ENCODE results near the gene RERE.

RERE gene

DNA sequence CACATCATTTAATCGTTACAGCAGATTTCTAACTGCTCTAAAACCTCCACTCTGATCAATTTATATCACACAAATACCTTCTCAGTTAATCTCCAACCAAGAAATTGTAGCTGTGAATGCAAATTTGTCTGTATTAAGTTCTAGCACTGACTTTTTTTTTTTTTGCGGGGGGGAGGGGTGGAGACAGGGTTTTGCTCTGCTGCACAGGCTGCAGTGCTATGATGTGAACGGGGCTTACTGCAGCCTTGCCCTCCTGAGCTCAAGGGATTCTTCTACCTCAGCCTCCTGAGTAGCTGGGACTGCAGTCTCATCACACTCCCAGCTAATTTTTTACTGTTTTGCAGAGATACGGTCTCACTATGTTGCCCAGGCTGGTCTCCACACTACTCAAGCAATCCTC is 163.6 kb downstream of the RERE start:
- Histone ChIP-seq H3K36me3 (ENCODE audit: control insufficient read depth in 5 of 5, insufficient read depth in 5 of 5, low read length in 5 of 5) (peaks cover 0 to 5% (median 3%) of the 10 kb centered on the region in 5 donors), H3K27me3 (ENCODE audit: control insufficient read depth in 5 of 5, insufficient read depth in 4 of 5, low read length in 5 of 5) (no peaks in the 10 kb centered on the region), H3K9me3 (ENCODE audit: control insufficient read depth in 5 of 5, low read length in 5 of 5) (no peaks in the 10 kb centered on the region), H3K27ac (ENCODE audit: low read depth, low read length) (no peak overlapping the region), H3K4me1 (ENCODE audit: control insufficient read depth in 5 of 5, insufficient read depth in 5 of 5, low read length in 5 of 5) (peaks cover 0 to 22% (median 8%) of the 10 kb centered on the region in 5 donors), H3K9ac (ENCODE audit: low read length in 5 of 5) (no peak overlapping the region), H3K4me3 (ENCODE audit: low read depth in 1 of 5, low read length in 5 of 5) (no peak overlapping the region)

DNA sequence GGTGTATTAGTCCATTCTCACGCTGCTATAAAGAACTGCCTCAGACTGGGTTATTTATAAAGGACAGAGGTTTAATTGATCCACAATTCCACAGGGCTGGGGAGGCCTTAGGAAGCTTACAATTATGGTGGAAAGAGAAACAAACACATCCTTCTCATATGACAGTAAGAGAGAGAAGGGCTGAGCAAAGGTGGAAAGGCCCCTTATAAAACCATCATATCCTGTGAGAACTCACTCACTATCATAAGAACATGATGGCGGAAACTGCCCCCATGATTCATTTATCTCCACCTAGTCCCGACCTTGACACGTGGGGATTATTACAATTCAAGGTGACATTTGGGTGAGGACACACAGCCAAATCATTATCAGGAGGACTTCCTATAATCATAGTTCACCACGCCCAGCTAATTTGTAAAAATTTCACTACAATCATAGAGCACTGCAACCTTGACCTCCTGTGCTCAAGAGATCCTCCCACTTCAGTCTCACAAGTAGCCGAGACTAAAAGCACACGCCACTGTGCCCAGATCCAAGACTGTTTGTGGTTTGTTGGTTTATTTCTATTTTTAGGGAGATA is 164.9 kb downstream of the RERE start:
- no peaks in the 10 kb centered on the region for H3K9me3 ChIP-seq (ENCODE audit: control insufficient read depth in 5 of 5, low read length in 5 of 5)
- no peak overlapping the region for H3K4me3 ChIP-seq (ENCODE audit: low read depth in 1 of 5, low read length in 5 of 5)
- H3K36me3 ChIP-seq (ENCODE audit: control insufficient read depth in 5 of 5, insufficient read depth in 5 of 5, low read length in 5 of 5): peaks cover 0 to 5% (median 3%) of the 10 kb centered on the region in 5 donors
- peak overlapping the region; percentile 62 for H3K27ac ChIP-seq (ENCODE audit: low read depth, low read length)
- no peak overlapping the region for H3K9ac ChIP-seq (ENCODE audit: low read length in 5 of 5)
- peaks cover 0 to 34% (median 8%) of the 10 kb centered on the region in 5 donors for H3K4me1 ChIP-seq (ENCODE audit: control insufficient read depth in 5 of 5, insufficient read depth in 5 of 5, low read length in 5 of 5)
- H3K27me3 ChIP-seq (ENCODE audit: control insufficient read depth in 5 of 5, insufficient read depth in 4 of 5, low read length in 5 of 5): no peaks in the 10 kb centered on the region

DNA sequence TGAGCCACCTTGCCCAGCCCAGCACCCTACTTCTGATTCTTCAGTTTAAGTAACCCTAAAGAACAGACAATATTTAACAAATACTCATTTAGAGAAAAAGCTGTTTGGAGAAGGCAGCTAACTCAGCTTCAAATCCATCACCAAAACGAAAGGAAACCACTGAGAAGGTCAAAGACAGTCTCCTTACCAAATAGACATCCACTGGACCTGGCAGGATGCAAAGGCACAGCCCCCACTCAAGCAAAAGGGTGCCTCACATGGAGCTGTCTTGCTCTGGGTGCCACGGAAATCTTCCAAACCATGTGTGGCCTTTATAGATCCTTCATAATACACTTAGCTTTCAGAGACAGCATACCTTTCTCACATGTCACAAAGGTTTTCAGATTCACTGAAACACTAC is 165.5 kb downstream of the RERE start:
- Histone ChIP-seq H3K4me1 (ENCODE audit: control insufficient read depth in 5 of 5, insufficient read depth in 5 of 5, low read length in 5 of 5) (peaks cover 0 to 40% (median 8%) of the 10 kb centered on the region in 5 donors), H3K9ac (ENCODE audit: low read length in 5 of 5) (no peak overlapping the region), H3K27me3 (ENCODE audit: control insufficient read depth in 5 of 5, insufficient read depth in 4 of 5, low read length in 5 of 5) (no peaks in the 10 kb centered on the region), H3K27ac (ENCODE audit: low read depth, low read length) (peak overlapping the region; percentile 62), H3K4me3 (ENCODE audit: low read depth in 1 of 5, low read length in 5 of 5) (no peak overlapping the region), H3K9me3 (ENCODE audit: control insufficient read depth in 5 of 5, low read length in 5 of 5) (no peaks in the 10 kb centered on the region), H3K36me3 (ENCODE audit: control insufficient read depth in 5 of 5, insufficient read depth in 5 of 5, low read length in 5 of 5) (peaks cover 0 to 5% (median 3%) of the 10 kb centered on the region in 5 donors)

DNA sequence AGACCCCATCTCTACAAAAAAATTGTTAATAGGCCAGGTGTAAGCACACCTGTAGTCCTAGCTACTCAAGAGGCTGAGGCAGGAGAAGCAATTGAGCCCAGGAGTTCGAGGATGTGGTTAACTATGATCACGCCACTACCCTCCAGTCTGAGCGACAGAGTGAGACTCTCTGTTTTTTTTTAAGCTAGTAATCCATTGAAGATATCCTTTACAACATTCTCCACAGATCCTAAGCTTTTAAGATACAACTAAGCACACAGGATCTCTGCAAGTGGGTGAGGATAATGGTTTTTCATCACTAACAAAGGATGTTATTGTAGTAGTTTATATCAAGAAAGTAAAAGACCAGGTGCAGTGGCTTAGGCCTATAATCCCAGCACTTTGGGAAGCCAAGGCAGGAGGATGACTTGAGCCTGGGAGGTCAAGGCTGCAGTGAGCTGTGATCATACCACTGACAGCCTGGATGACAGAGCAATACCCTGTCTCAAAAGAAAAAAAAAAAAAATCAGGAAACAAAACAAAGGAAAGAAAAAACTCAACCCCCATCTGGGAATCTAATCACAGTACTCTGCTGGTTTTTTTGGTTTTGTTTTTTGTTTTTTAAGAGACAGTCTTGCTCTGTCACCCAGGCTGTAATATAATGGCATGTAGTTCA is 166.1 kb downstream of the RERE start:
- peak overlapping the region; percentile 62 for H3K27ac ChIP-seq (ENCODE audit: low read depth, low read length)
- H3K9ac ChIP-seq (ENCODE audit: low read length in 5 of 5): no peak overlapping the region
- H3K4me1 ChIP-seq (ENCODE audit: control insufficient read depth in 5 of 5, insufficient read depth in 5 of 5, low read length in 5 of 5): peaks cover 0 to 44% (median 8%) of the 10 kb centered on the region in 5 donors

DNA sequence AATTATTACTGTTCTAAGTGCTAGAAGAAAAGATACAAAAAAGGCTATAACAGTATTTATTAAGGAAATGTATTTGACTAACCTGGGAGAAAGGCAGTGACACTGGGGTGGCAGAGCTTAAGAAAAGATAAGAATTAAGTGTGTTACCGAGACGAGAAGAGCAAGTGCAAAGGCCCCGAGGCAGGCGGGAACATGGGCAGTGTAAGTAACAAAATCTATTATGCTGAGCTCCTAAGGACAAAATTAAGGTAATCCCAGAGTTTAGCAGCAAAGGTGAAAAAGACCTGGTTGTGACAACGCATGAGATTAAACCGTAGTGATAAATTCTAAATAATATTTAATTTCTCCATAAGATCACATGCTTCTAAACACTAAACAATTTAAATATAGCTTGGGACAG is 167.6 kb downstream of the RERE start:
- Histone ChIP-seq H3K27me3 (ENCODE audit: control insufficient read depth in 5 of 5, insufficient read depth in 4 of 5, low read length in 5 of 5) (no peaks in the 10 kb centered on the region), H3K9ac (ENCODE audit: low read length in 5 of 5) (no peak overlapping the region), H3K27ac (ENCODE audit: low read depth, low read length) (peak overlapping the region; percentile 45), H3K9me3 (ENCODE audit: control insufficient read depth in 5 of 5, low read length in 5 of 5) (no peaks in the 10 kb centered on the region), H3K4me3 (ENCODE audit: low read depth in 1 of 5, low read length in 5 of 5) (no peak overlapping the region), H3K36me3 (ENCODE audit: control insufficient read depth in 5 of 5, insufficient read depth in 5 of 5, low read length in 5 of 5) (no peaks in the 10 kb centered on the region), H3K4me1 (ENCODE audit: control insufficient read depth in 5 of 5, insufficient read depth in 5 of 5, low read length in 5 of 5) (peaks cover 0 to 44% (median 8%) of the 10 kb centered on the region in 5 donors)

More for the DNA sequence above, 166.1 kb downstream of the RERE start:
- H3K4me3 ChIP-seq (ENCODE audit: low read depth in 1 of 5, low read length in 5 of 5): no peak overlapping the region
- H3K27me3 ChIP-seq (ENCODE audit: control insufficient read depth in 5 of 5, insufficient read depth in 4 of 5, low read length in 5 of 5): no peaks in the 10 kb centered on the region
- H3K36me3 ChIP-seq (ENCODE audit: control insufficient read depth in 5 of 5, insufficient read depth in 5 of 5, low read length in 5 of 5): peaks cover 0 to 5% (median 3%) of the 10 kb centered on the region in 5 donors
- H3K9me3 ChIP-seq (ENCODE audit: control insufficient read depth in 5 of 5, low read length in 5 of 5): no peaks in the 10 kb centered on the region

DNA sequence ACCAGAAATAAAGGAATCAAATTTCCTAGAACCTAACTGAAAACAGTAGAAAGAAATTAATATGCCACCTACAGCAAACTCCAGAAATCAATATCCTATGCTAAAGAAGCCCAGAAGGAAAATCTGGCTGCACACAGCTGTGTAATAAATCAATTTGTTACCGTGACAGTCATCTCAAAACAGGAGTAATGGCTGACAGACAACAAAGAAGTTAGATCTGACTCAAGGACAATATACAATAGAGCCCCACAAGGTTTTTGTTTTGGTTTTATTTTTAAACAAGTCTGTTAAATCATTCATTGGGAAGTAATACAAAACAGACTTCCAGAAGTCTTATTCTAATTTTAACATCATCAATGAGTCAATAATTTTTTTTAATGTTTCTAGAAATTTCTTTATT is 168.4 kb downstream of the RERE start:
- H3K9me3 ChIP-seq (ENCODE audit: control insufficient read depth in 5 of 5, low read length in 5 of 5): no peaks in the 10 kb centered on the region
- H3K4me3 ChIP-seq (ENCODE audit: low read depth in 1 of 5, low read length in 5 of 5): no peak overlapping the region
- no peaks in the 10 kb centered on the region for H3K36me3 ChIP-seq (ENCODE audit: control insufficient read depth in 5 of 5, insufficient read depth in 5 of 5, low read length in 5 of 5)
- H3K9ac ChIP-seq (ENCODE audit: low read length in 5 of 5): no peak overlapping the region
- peaks cover 0 to 44% (median 8%) of the 10 kb centered on the region in 5 donors for H3K4me1 ChIP-seq (ENCODE audit: control insufficient read depth in 5 of 5, insufficient read depth in 5 of 5, low read length in 5 of 5)
- H3K27me3 ChIP-seq (ENCODE audit: control insufficient read depth in 5 of 5, insufficient read depth in 4 of 5, low read length in 5 of 5): no peaks in the 10 kb centered on the region
- peak overlapping the region; percentile 45 for H3K27ac ChIP-seq (ENCODE audit: low read depth, low read length)

DNA sequence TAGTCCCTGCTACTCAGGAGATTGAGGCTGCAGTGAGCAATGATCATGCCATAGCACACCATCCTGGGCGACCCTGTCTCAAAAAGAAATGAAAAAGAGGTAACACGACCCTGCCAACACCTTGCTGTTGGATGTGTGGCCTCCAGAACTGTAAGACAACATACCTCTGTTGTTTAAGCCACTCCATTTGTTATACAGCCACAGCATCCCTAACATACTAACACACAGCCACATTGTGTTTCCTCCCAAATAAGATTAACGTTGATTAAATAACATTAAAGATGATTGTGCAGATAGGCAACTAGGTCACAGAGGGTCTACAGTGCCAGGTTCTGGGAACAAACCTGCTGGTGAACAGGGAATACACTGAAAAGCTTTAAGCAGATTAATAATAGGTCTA is 170.4 kb downstream of the RERE start:
- H3K9me3 ChIP-seq (ENCODE audit: control insufficient read depth in 5 of 5, low read length in 5 of 5): no peaks in the 10 kb centered on the region
- no peak overlapping the region for H3K27ac ChIP-seq (ENCODE audit: low read depth, low read length)
- no peaks in the 10 kb centered on the region for H3K36me3 ChIP-seq (ENCODE audit: control insufficient read depth in 5 of 5, insufficient read depth in 5 of 5, low read length in 5 of 5)
- no peak overlapping the region for H3K9ac ChIP-seq (ENCODE audit: low read length in 5 of 5)
- no peaks in the 10 kb centered on the region for H3K27me3 ChIP-seq (ENCODE audit: control insufficient read depth in 5 of 5, insufficient read depth in 4 of 5, low read length in 5 of 5)
- peaks cover 0 to 40% (median 11%) of the 10 kb centered on the region in 5 donors for H3K4me1 ChIP-seq (ENCODE audit: control insufficient read depth in 5 of 5, insufficient read depth in 5 of 5, low read length in 5 of 5)
- H3K4me3 ChIP-seq (ENCODE audit: low read depth in 1 of 5, low read length in 5 of 5): no peak overlapping the region

DNA sequence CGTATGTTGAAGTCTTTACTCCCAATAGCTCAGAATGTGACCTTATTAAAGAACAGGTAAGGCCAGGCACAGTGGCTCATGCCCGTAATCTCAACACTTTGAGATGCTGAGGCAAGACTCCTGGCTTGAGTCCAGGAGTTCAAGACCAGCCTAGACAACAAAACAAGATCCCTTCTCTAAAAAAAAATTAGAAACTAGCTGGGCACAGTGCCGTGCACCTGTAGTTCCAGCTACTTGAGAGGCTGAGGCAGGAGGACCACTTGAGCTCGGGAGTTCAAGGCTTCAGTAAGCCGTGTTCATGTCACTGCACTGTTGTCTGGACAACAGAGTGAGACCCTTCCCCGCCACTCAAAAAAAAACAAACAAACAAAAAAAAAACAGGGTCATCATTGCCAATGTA is 171.3 kb downstream of the RERE start:
- Histone ChIP-seq H3K4me1 (ENCODE audit: control insufficient read depth in 5 of 5, insufficient read depth in 5 of 5, low read length in 5 of 5) (peaks cover 0 to 36% (median 14%) of the 10 kb centered on the region in 5 donors), H3K27ac (ENCODE audit: low read depth, low read length) (no peak overlapping the region), H3K27me3 (ENCODE audit: control insufficient read depth in 5 of 5, insufficient read depth in 4 of 5, low read length in 5 of 5) (no peaks in the 10 kb centered on the region), H3K9ac (ENCODE audit: low read length in 5 of 5) (no peak overlapping the region), H3K36me3 (ENCODE audit: control insufficient read depth in 5 of 5, insufficient read depth in 5 of 5, low read length in 5 of 5) (no peaks in the 10 kb centered on the region), H3K9me3 (ENCODE audit: control insufficient read depth in 5 of 5, low read length in 5 of 5) (no peaks in the 10 kb centered on the region), H3K4me3 (ENCODE audit: low read depth in 1 of 5, low read length in 5 of 5) (no peak overlapping the region)

DNA sequence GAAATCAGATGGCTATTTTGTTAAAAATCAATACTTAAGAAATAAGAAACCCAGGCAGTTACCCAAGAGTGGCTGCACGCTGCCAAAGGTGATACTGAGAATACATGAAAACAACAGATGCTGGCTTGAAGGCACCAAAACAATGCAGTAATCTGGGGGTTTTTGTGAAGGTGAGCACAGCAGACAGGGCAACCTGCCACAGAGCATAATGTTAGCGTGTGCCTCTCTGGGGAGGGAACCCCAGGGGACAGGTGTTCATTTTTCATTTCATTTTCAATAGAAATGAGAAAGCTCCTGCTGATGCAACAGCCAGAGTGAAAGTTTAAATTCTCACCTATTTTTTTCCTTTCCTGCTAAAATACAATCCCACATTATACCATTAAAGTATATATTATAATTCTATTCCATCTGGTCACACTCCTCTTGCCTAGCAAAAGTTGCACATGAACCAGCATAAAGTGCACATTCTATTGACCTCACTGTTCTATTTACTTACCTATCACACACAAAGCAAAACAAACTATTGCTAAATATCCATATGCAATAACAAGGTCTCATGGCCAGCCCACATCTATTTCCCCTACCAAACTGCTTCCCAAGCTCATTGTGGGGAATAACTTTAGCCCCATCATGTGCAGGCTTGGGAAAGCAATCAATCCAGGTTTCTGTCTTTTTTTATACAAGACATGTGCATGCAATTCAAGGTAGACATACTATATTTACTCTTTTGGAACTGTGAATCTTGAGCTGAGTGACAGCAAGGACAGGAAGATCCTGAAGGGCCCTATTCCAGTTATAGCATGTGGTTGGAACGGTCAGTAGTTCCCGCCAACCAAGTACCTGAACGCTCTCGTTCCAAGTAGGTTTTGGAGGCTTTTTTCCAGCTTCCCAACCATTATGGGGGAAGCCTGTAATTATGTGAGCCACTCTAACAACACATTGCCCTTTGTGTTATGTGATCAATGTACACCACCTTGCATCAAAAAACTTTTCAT is 173.6 kb downstream of the RERE start:
- Histone ChIP-seq H3K9ac (ENCODE audit: low read length in 5 of 5) (no peak overlapping the region), H3K9me3 (ENCODE audit: control insufficient read depth in 5 of 5, low read length in 5 of 5) (no peaks in the 10 kb centered on the region), H3K27me3 (ENCODE audit: control insufficient read depth in 5 of 5, insufficient read depth in 4 of 5, low read length in 5 of 5) (no peaks in the 10 kb centered on the region), H3K36me3 (ENCODE audit: control insufficient read depth in 5 of 5, insufficient read depth in 5 of 5, low read length in 5 of 5) (no peaks in the 10 kb centered on the region), H3K4me1 (ENCODE audit: control insufficient read depth in 5 of 5, insufficient read depth in 5 of 5, low read length in 5 of 5) (peaks cover 0 to 33% (median 19%) of the 10 kb centered on the region in 5 donors), H3K27ac (ENCODE audit: low read depth, low read length) (no peak overlapping the region), H3K4me3 (ENCODE audit: low read depth in 1 of 5, low read length in 5 of 5) (no peak overlapping the region)

DNA sequence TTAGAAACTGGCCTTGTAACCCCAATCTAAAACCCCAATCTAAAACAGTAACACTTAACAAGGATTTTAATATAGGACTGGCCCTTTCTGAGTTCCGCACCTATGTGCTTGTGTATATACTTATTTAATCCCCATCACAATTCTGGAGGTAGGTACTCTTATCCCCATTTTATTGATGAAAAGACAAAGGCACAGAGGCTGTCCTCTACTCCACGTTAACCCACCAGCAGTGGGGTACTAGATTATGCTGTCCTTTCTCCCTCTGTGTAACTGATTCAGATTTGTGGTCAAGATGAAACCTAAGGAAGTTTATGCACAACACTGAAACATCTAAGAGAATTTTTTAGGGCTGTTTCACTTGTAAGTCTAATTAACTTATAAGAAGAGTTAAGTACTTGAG is 175.3 kb downstream of the RERE start:
- Histone ChIP-seq H3K27ac (ENCODE audit: low read depth, low read length) (no peak overlapping the region), H3K4me1 (ENCODE audit: control insufficient read depth in 5 of 5, insufficient read depth in 5 of 5, low read length in 5 of 5) (peaks cover 0 to 24% (median 17%) of the 10 kb centered on the region in 5 donors), H3K36me3 (ENCODE audit: control insufficient read depth in 5 of 5, insufficient read depth in 5 of 5, low read length in 5 of 5) (no peaks in the 10 kb centered on the region), H3K27me3 (ENCODE audit: control insufficient read depth in 5 of 5, insufficient read depth in 4 of 5, low read length in 5 of 5) (no peaks in the 10 kb centered on the region), H3K4me3 (ENCODE audit: low read depth in 1 of 5, low read length in 5 of 5) (no peak overlapping the region), H3K9ac (ENCODE audit: low read length in 5 of 5) (no peak overlapping the region), H3K9me3 (ENCODE audit: control insufficient read depth in 5 of 5, low read length in 5 of 5) (no peaks in the 10 kb centered on the region)
